Epithelial cell of esophagus (primary cell): Measurements from ENCODE around the gene FBXL3.
A peak's percentile ranks its signal among the peaks of the same experiment; 100 is the strongest.

Experiments
- DNase-seq: peaks from one replicate; pipeline ENCODE4 v3.0.0; 2010; ENCODE audit warnings: low read depth
- H3K4me3 ChIP-seq: 2 replicates; pipeline ENCODE4 v1.5.1; 2011; ENCODE audit warnings: mild to moderate bottlenecking, low read length, control low read depth
- TF ChIP-seq, protein P1 (sequence below): IDR thresholded peaks from 2 replicates; pipeline ENCODE4 v1.5.1; 2011; ENCODE audit warnings: low read depth, mild to moderate bottlenecking, low read length, control low read depth, inconsistent platforms; ENCODE audit not compliant: insufficient read depth; ENCODE audit errors: missing control alignments

The FBXL3 gene

DNA sequence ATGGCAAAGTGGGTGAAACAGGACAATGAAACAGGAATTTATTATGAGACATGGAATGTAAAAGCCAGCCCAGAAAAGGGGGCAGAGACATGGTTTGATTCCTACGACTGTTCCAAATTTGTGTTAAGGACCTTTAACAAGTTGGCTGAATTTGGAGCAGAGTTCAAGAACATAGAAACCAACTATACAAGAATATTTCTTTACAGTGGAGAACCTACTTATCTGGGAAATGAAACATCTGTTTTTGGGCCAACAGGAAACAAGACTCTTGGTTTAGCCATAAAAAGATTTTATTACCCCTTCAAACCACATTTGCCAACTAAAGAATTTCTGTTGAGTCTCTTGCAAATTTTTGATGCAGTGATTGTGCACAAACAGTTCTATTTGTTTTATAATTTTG, 26.5 kb downstream of the FBXL3 start:
- H3K4me3 ChIP-seq: no peak overlapping the region
- no peak for DNase-seq
- TF ChIP-seq, protein P1, sequence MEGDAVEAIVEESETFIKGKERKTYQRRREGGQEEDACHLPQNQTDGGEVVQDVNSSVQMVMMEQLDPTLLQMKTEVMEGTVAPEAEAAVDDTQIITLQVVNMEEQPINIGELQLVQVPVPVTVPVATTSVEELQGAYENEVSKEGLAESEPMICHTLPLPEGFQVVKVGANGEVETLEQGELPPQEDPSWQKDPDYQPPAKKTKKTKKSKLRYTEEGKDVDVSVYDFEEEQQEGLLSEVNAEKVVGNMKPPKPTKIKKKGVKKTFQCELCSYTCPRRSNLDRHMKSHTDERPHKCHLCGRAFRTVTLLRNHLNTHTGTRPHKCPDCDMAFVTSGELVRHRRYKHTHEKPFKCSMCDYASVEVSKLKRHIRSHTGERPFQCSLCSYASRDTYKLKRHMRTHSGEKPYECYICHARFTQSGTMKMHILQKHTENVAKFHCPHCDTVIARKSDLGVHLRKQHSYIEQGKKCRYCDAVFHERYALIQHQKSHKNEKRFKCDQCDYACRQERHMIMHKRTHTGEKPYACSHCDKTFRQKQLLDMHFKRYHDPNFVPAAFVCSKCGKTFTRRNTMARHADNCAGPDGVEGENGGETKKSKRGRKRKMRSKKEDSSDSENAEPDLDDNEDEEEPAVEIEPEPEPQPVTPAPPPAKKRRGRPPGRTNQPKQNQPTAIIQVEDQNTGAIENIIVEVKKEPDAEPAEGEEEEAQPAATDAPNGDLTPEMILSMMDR: no peak

DNA sequence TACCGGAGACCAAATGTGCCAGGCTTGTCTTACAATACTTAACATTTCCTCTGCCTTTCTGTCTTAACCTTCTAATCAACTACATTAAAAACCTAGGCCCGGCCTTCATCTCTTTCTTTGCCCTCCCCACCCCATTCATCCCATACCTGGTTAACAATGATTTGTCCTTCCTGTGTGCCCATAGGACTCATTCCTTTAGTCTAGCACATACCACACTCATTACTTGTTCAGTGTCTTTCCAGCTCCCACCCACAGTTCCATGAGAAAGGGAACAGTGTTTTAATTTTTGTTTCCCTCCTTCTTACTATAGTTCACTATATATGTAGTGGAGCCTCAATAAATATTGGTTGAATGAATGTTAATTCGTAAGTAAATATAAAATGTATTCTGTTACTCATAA, 32.7 kb downstream of the FBXL3 start:
- peak; percentile 45 for DNase-seq
- no peak overlapping the region for H3K4me3 ChIP-seq
- TF ChIP-seq, protein P1: no peak

DNA sequence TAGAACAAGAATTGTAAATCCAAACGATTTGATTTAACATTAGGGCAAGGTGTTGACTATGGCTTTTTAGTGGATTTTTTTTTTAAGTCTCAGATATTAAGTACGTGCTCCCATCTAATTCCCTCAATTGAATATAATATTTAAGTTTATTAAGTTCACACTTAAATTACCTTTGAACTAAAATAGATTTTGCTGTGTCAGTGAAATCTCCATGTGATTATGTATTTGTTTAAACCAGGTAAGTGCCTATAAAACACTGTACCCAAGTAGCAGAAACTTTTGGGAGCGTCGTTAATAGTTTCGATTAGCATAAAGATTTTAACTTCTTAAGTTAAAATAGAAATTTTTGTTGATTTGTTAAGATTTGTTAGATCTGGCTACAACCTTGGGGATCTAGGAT, 33.5 kb downstream of the FBXL3 start:
- DNase-seq: no peak
- TF ChIP-seq, protein P1: no peak
- H3K4me3 ChIP-seq: peak overlapping the region; percentile 95

GRCh38 chr13:76993021-76993420, 33.9 kb downstream of the FBXL3 start:
- TF ChIP-seq, protein P1: no peak
- peak; percentile 58 for DNase-seq

DNA sequence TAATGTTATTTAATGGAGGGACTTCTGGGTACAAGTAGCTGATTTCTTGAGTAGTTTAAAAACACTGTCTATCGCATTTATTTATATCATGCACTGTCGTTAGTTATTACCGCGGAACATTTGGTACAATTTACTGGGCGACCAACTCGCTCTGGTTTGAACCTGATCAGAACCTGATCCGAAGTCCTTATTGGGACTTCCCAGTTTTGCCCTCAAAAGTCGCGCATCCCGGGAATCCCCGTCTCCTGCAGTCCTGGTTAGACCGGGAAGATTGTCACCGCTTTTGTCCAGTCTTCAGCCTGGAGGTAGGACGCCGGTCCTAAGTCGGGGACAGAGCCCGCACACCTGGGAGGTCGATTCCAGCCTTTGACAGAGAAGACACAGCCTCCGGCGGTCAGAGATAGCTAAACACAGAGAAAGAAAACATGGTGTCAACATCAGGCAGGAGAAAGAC, 34.4 kb downstream of the FBXL3 start:
- TF ChIP-seq, protein P1: no peak
- DNase-seq: peak; percentile 32
- H3K4me3 ChIP-seq: peak overlapping the region; percentile 95

More at GRCh38 chr13:76993021-76993420, 33.9 kb downstream of the FBXL3 start:
- H3K4me3 ChIP-seq: peak overlapping the region; percentile 95

- TF ChIP-seq, protein P1: no peak
- DNase-seq: peak; percentile 97
- H3K4me3 ChIP-seq: peak within 1 kb of the TSS; percentile 95
Observed at GRCh38 chr13:76991796-76992547, 35.0 kb downstream of the FBXL3 start, which contains the start of gene CLN5. CLN5 (plus strand) TSS chr13:76992081; CDS start chr13:76992099, 18 bp downstream.

- peak; percentile 4 for DNase-seq
- peak overlapping the region; percentile 95 for H3K4me3 ChIP-seq
- TF ChIP-seq, protein P1: no peak
Observed at GRCh38 chr13:76991432-76991795, 35.5 kb downstream of the FBXL3 start.
